HepG2 (cell line): ENCODE measurements around the gene GFPT2. TPM values are rescaled to one million over a fixed set of nuclear protein-coding genes. Genes with fewer than 3 reads are reported as not detected.

Experiments
- ATAD3A ChIP-seq: sonication (generic); formaldehyde crosslinking; IDR thresholded peaks from 2 replicates; pipeline ENCODE4 v1.4.0; 2020; ENCODE audit warnings: missing genetic modification reagents
- REST ChIP-seq, 2 experiments: IDR thresholded peaks; 2 replicates each; pipeline ENCODE4 v1.6.1; 2011 to 2012; ENCODE audit warnings: low read length in 2 of 2, borderline replicate concordance in 1 of 2, low read depth in 1 of 2, mild to moderate bottlenecking in 1 of 2, moderate library complexity in 1 of 2
- TP53 ChIP-seq: sonication (generic); formaldehyde crosslinking; conservative IDR thresholded peaks from 2 replicates; pipeline ENCODE4 v1.4.0; 2020; ENCODE audit warnings: missing genetic modification reagents
- TRIM24 ChIP-seq: sonication (generic); formaldehyde crosslinking; IDR thresholded peaks from 2 replicates; pipeline ENCODE4 v1.8.0; 2022; ENCODE audit warnings: mild to moderate bottlenecking, missing genetic modification reagents
- ZNF20 ChIP-seq: sonication (generic); formaldehyde crosslinking; IDR thresholded peaks from 2 replicates; pipeline ENCODE4 v1.4.0; 2020; ENCODE audit warnings: mild to moderate bottlenecking, moderate library complexity, missing genetic modification reagents
- ZNF431 ChIP-seq: sonication (generic); formaldehyde crosslinking; IDR thresholded peaks from 2 replicates; pipeline ENCODE4 v1.9.0; 2022; ENCODE audit warnings: missing genetic modification reagents, low read depth, mild to moderate bottlenecking, borderline replicate concordance
- ZNF576 ChIP-seq: sonication (generic); formaldehyde crosslinking; IDR thresholded peaks from 2 replicates; pipeline ENCODE4 v1.4.0; 2020; ENCODE audit warnings: mild to moderate bottlenecking, missing genetic modification reagents
- ZNF589 ChIP-seq: sonication (generic); formaldehyde crosslinking; conservative IDR thresholded peaks from 2 replicates; pipeline ENCODE4 v1.8.0; 2022; ENCODE audit warnings: mild to moderate bottlenecking, moderate library complexity, missing genetic modification reagents
- ZNF746 ChIP-seq: sonication (generic); formaldehyde crosslinking; IDR thresholded peaks from 2 replicates; pipeline ENCODE4 v1.8.0; 2022; ENCODE audit warnings: mild to moderate bottlenecking, missing genetic modification reagents
- polyA plus RNA-seq, 8 experiments: library from polyadenylated mRNA; depleted of rRNA in 3 of 8; stranded (reverse) in 7 of 8; unstranded in 1 of 8; fragments of >200 nt; fragmentation: Illumina TruSeq in 4 of 8; extraction: Trizol in 4 of 8; gene quantifications; 2 replicates each; pipeline versions ENCODE4 v1.2.1 to v1.2.3, GENCODE V29; 2011 to 2016; ENCODE audit warnings: low read depth in 4 of 8, missing spikeins in 1 of 8, mixed read lengths in 1 of 8; ENCODE audit not compliant: insufficient read depth in 1 of 8
- total RNA-seq, 5 experiments: library from RNA; depleted of rRNA; stranded (reverse); fragments of >200 nt; fragmentation: Illumina TruSeq; extraction: Trizol; gene quantifications; 2 replicates each; pipeline ENCODE4 v1.2.3, GENCODE V29; 2016; ENCODE audit warnings: low read depth in 1 of 5
- TF ChIP-seq, protein P1 (sequence below): IDR thresholded peaks from 2 replicates; pipeline ENCODE4 v1.6.1; 2012; ENCODE audit warnings: low read depth, low read length, improper control_type of control experiment
- TF ChIP-seq, protein P2 (sequence below): IDR thresholded peaks from 2 replicates; pipeline ENCODE4 v1.6.1; 2016; ENCODE audit warnings: missing compliant biosample characterization, missing genetic modification reagents, borderline replicate concordance
- TF ChIP-seq, protein P3 (sequence below): sonication (generic); formaldehyde crosslinking; IDR thresholded peaks from 2 replicates; pipeline ENCODE4 v1.8.0; 2022; ENCODE audit warnings: mild to moderate bottlenecking, missing genetic modification reagents, borderline replicate concordance

Gene GFPT2
- total and polyA plus RNA-seq, 2 of the 13 experiments (the other 11 are each of a cell fraction or from before 2014, with no cell fraction given) = 0.18 TPM

- TF ChIP-seq REST (IDR thresholded peaks at IDR 0.05; ENCODE audit: borderline replicate concordance in 1 of 2, low read depth in 1 of 2, low read length in 2 of 2) = no peak
- no peak for TF ChIP-seq ZNF589
- TF ChIP-seq, protein P1, sequence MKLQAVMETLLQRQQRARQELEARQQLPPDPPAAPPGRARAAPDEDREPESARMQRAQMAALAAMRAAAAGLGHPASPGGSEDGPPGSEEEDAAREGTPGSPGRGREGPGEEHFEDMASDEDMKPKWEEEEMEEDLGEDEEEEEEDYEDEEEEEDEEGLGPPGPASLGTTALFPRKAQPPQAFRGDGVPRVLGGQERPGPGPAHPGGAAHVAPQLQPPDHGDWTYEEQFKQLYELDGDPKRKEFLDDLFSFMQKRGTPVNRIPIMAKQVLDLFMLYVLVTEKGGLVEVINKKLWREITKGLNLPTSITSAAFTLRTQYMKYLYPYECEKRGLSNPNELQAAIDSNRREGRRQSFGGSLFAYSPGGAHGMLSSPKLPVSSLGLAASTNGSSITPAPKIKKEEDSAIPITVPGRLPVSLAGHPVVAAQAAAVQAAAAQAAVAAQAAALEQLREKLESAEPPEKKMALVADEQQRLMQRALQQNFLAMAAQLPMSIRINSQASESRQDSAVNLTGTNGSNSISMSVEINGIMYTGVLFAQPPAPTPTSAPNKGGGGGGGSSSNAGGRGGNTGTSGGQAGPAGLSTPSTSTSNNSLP = no peak
- TF ChIP-seq ZNF576 (CRISPR knock-in tag) = no peak
- TF ChIP-seq ZNF20 (CRISPR knock-in tag) = no peak
- TF ChIP-seq, protein P2, sequence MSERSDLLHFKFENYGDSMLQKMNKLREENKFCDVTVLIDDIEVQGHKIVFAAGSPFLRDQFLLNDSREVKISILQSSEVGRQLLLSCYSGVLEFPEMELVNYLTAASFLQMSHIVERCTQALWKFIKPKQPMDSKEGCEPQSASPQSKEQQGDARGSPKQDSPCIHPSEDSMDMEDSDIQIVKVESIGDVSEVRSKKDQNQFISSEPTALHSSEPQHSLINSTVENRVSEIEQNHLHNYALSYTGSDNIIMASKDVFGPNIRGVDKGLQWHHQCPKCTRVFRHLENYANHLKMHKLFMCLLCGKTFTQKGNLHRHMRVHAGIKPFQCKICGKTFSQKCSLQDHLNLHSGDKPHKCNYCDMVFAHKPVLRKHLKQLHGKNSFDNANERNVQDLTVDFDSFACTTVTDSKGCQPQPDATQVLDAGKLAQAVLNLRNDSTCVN (CRISPR knock-in tag) = no peak
- no peak for TF ChIP-seq TP53 (CRISPR knock-in tag)
- TF ChIP-seq TRIM24 (CRISPR knock-in tag) = no peak
- TF ChIP-seq, protein P3, sequence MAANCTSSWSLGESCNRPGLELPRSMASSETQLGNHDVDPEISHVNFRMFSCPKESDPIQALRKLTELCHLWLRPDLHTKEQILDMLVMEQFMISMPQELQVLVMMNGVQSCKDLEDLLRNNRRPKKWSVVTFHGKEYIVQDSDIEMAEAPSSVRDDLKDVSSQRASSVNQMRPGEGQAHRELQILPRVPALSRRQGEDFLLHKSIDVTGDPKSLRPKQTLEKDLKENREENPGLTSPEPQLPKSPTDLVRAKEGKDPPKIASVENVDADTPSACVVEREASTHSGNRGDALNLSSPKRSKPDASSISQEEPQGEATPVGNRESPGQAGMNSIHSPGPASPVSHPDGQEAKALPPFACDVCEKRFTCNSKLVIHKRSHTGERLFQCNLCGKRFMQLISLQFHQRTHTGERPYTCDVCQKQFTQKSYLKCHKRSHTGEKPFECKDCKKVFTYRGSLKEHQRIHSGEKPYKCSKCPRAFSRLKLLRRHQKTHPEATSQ (CRISPR knock-in tag) = no peak
- TF ChIP-seq ATAD3A (CRISPR knock-in tag) = no peak
- no peak for TF ChIP-seq ZNF431 (CRISPR knock-in tag)
- TF ChIP-seq ZNF746 (CRISPR knock-in tag) = no peak
Observed at GRCh38 chr5:180353048-180353979, at the start of gene GFPT2 (continued).
